ENCODE data around the gene TXNL4A.

GRCh38 chr18:79940814-79941472, 47.4 kb downstream of the TXNL4A start:
- TF ChIP-seq, protein P1, sequence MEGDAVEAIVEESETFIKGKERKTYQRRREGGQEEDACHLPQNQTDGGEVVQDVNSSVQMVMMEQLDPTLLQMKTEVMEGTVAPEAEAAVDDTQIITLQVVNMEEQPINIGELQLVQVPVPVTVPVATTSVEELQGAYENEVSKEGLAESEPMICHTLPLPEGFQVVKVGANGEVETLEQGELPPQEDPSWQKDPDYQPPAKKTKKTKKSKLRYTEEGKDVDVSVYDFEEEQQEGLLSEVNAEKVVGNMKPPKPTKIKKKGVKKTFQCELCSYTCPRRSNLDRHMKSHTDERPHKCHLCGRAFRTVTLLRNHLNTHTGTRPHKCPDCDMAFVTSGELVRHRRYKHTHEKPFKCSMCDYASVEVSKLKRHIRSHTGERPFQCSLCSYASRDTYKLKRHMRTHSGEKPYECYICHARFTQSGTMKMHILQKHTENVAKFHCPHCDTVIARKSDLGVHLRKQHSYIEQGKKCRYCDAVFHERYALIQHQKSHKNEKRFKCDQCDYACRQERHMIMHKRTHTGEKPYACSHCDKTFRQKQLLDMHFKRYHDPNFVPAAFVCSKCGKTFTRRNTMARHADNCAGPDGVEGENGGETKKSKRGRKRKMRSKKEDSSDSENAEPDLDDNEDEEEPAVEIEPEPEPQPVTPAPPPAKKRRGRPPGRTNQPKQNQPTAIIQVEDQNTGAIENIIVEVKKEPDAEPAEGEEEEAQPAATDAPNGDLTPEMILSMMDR (IDR thresholded peaks at IDR 0.05) = no peak
- TF ChIP-seq POLR2A (IDR thresholded peaks at IDR 0.05) = no peak
